GM19193 (cell line): ENCODE data around the gene KIF2C.

ENCODE experiments used
- POLR2A ChIP-seq: IDR thresholded peaks from 4 replicates; pipeline ENCODE4 v1.6.1; 2011; ENCODE audit not compliant: insufficient read depth, insufficient read length; ENCODE audit errors: extremely low read depth

Gene KIF2C

DNA sequence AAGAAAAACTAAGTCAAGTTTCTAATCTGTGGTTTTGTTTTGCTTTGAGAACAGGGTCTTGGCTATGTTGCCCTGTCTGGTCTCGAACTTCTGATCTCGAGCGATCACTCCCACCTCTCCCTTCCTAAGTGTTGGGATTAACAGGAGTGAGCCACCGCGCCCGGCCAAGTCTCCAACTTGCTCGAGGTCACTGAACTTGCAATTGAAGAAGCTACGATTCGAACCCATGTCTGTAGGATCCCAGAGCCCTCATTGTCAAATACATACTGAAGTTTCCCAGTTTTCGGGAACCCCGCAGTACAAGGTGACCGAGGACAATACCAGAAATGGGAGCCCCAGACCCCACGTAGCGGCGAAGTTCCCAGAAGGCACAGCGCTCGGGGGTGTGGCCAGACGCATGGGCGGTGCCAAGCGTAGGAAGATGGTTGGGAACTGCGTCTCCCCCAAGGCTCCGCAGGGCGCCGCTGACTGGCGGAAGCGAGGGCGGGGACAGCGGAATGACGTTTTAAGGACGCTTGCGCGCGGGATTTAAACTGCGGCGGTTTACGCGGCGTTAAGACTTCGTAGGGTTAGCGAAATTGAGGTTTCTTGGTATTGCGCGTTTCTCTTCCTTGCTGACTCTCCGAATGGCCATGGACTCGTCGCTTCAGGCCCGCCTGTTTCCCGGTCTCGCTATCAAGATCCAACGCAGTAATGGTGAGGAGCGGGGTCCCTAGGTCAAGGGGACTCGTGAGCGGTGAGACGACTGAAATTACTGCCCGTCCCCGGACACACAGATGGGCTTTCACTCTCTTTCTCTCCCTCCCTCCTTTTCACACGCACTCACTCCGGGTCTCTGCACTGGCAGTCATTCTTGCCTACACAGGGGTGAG, at the start of gene KIF2C:
TSS of gene KIF2C (plus strand) at position 531 of the 872 bp plus-strand sequence. CDS start at position 627, 96 bp downstream.
- TF ChIP-seq POLR2A = peak; percentile 96

DNA sequence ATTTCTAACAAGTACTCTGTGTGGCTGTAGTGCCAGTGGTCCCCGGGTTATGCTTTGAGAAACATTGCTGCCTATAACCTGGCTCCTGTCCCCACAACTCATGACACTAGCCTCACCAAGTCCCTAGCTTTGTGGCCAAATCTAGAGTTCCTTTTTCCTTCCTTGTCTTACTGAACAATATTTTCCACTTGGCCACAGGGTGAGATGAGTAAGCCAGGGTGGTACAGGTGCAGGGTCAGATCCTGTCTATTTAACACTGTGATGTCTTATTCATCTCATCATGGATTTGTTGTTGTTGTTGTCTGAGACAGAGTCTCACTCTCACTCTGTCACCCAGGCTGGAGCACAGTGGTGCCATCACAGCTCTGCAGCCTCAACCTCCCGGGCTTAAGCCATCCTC, 46.5 kb upstream of the KIF2C start:
- TF ChIP-seq POLR2A = no peak

DNA sequence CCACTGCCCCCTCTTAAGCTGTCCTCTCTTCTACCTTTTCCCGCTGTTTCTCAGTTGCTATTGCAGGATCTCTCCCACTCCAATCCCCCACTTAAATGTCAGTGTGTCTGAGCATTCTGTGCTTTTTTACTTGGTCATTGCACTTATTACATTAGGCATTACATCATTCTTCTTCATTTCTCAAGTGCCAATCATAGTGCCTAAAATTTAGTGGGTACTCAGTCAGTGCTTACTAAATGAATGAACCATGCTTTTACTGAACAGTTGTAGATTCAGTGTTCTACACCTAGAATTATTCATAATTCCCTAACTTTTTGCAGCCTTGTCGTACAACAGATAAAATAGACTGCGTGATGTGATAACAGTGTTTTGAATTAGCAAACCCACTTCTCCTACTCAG, 45.7 kb upstream of the KIF2C start:
- no peak for TF ChIP-seq POLR2A

DNA sequence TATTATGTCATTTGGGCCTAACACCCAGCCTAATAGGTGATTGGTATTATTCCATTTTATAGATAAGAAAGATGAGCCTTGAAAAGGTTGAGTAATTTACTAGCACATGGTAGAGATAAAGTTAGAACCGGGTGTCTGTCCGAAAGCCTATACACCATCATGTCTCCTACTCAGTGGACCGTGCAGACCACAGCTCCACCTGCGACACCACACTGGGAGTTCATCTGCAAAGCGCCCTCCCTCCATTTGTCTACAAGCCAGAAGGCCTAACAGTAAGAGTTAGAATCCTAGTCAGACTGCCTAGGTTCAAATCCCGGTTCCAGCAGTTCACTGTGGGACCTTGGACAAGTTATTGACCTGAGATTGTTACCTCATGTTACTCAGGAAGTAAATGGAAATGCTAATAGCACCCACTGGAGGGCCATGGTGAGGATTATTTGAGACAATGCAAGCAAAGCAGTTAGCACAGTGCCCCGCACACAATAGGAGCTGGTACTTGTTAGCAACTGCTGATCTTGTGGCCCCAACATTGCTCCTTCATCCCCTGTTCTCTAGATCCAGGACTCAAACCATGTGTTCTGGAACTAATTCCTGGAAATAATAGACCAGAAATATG, 44.7 kb upstream of the KIF2C start:
- no peak for TF ChIP-seq POLR2A

DNA sequence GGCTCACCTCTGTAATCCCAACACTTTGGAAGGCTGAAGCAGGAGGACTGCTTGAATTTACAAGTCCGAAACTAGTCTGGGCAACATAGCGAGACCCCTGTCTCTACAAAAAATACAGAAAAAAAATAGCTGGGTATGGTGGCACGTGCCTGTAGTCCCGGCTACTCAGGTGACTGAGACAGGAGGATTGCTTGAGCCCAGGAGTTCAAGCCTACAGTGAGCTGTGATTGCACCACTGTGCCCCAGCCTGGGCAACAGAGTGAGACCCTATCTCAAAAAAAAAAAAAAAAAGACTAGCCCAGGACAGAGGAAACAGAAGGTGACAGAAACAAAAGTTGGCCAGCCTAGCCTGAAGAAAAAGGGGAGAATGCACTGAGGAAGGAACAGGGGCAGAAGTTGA, 44.0 kb upstream of the KIF2C start:
- TF ChIP-seq POLR2A = no peak

DNA sequence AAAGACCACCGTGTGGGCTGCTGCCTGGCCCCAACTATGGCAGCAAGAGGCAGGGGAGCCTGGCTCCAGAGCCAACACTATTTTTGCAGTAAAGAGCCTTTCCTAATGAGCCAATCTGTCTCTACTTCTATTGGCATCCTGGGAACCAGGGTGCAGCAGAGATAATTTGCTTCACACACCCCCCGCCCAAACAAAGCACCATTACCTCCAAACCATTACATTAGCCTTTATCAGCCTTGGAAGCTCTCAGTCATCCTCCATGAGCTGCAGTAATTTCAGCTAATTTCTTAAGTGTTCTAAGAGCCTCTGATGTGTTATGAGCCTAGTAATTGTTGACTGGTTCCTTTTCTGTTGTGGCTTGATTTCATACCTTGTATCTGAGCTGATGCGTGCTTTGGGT, 43.5 kb upstream of the KIF2C start:
- TF ChIP-seq POLR2A = no peak

DNA sequence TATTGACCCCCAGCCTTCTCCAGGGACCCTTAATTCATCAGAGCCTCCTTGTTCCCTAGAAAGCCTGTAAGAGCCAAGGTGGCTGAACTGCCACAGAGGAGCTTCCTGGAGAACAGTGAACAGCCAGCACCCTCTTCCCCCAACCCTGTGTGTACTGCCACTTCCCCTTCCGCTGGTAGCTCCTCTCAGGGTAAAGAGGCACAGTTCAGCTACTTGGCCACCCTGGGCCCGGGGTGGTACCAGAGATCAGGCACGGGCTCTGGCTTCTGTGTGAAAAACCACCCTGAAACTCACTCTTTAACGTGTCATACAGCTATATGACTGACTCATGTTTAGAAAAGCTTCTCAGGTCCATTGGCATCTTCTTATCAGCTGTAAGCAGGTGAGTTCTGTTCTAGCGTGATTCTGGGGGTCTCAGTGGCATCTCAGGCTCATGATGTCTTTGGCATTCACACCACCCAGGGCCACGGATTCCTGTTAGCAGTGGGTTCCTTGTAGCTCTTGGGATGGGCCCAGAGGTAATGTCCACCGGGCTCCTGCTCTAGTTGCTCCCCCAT, 42.8 kb upstream of the KIF2C start:
- TF ChIP-seq POLR2A = peak; percentile 29

DNA sequence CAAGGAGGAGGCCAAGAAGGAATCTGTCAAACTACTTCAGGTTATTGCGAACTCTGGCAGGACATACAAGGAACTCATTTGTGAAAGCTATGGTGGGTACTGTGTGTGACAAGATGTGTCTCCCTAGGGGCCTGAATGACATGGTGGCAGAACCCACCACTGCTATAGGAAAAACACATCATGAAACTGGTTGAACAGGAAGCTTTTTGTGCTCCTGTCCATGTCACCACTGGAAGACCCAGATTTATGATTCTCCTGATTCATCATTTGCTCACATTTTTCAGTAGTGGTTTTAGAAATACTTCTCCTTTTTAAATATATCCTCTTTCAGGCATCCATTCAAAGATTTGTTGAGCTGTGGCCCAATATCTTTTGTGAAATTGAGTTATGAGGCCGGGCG, 41.5 kb upstream of the KIF2C start:
- no peak for TF ChIP-seq POLR2A

DNA sequence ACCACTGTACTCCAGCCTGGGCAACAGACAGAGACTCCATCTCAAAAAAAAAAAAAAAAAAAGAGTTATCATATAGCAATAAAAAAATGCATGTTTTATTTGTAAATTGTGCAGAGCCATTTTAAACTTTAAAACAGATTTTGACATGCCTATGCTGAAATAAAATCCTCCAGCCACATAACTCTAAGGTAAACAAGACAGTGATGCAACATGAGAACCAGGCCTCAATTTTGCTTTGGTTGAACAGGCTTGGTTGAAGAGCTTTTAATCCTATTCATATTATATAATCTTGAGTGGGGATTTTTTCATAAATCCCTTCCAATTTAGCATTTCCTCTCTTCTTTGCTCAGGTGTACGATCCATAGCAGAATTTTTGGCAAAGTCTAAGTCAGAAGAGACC, 39.1 kb upstream of the KIF2C start:
- TF ChIP-seq POLR2A = no peak

DNA sequence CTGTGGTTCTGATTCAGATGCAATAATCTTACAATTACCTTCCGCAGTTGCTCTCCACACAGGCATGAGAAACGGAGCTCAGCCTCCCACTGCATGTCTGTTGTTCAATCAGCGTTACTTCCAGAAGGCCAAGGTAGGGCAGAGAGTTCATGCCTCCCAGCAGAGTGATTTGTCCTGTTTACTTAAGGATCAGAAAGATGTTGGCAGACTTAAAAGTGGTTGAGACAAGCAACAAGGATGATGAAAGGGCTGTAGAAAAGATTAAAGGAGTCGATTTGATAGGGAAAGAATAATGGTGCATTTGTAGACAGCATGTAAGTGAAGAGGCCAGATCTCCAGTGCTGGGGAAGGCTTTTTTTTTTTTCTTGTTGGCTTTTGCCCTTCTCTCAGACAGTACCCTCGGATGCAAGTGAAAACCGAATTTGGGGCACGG, 38.5 kb upstream of the KIF2C start:
- no peak for TF ChIP-seq POLR2A

DNA sequence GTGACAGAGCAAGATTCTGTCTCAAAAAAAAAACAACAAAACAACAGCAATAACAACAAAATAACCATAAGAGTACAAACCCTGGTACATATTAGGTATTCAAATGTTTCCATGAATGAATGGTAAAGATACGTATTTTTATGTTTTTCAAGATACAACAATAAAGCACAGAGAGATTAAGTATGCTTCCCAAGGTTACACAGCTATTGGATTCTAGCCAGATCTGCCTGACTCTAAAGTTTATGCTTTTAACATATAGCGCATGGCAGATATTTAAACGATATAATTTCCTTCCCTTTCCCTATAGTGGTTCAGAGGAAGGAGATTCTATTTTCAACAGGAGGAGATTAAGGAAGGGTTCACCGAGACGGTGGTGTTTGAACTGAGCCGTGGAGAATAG, 34.2 kb upstream of the KIF2C start:
- no peak for TF ChIP-seq POLR2A

DNA sequence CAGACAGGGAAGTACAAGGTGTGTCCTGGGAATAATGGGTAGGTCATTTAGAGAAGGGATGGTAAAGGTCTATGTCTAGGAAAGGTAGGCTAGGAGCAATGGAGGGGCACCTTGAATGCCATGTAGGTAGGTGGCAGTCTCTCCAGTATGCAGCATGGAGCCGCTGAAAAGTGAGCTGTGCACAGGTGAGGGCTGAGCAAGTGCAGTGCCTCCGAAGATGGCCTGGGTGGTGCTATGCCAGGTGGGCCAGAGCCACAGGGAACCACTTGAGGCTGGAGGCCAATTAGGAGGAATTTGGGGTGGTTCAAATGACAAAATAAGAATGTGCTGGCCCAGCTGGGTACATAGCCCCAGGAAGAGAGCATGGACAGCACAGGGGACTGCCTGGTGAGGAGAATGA, 33.7 kb upstream of the KIF2C start:
- no peak for TF ChIP-seq POLR2A

DNA sequence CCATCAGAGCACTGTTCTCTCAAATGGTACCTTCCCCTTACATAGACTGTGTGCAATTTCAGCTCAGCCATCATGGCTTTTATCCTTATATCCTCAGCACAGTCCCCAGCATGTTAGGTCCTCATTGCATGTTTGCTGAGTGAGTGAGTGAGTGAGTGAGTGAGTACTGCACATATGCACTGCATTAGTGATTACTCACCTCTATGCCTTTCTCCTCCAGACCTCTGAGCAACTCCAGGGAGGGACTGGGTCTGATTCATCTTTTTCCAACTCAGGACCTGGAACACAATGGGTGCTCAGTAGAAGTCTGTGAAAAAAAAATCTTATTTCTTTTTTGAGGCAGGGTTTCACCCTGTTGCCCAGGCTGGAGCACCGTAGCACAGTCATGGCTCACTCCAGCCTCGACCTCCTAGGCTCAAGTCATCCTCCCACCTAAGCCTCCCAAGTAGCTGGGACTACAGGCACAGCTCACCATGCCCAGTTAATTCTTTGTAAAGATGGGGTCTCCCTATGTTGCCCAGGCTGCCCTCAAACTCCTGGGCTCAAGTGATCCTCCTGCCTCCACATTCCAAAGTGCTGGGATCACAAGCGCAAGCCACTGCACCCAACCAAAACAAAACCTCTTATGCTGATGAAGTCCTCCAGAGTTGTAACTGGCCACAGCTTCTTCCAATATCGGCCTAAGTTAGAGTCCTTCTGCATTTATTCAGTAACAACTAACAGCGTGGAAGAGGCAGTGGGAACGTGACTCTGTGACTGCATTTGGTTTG, 32.3 kb upstream of the KIF2C start:
- TF ChIP-seq POLR2A = no peak

DNA sequence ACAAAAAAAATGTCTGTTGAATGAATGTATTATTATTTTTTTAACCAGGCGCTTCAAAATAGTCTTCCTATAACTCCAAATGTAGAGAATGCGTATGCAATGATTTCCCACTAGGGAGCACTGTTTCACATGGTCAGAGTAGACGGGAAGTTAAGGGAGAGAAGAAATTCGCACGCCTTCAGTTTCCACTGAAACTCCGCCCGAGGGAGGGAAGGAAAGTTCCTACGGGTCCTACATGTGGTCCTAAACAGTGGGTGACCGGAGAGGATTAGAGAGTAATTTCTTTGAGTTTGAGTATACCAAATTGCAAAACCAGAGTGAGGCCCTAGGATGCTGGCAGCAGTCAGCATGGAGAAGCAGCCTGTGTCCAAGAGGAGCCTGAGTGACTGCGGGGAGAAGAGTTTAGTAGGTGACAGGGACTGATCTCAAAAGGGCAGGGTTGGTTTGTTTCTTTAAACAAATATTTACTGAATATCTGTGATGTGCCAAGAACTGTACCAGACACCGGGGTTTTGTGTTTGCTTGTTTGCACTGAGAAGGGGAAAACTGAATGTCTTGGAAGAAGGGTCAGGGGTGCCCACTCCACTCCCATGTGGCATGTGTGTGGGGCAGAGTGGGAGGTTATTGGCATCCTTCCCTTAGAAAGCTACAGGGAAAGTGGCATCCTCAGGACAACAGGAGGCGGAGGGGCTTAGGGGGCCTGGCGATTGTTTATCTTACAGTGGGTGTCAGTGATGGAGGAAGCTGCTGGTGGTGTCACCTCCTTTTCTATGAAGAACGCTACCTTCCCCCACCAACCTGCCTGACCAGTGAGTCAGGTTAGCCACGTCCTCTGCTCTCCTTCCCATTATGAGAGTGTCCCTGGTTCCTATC, 31.4 kb upstream of the KIF2C start:
- no peak for TF ChIP-seq POLR2A
